HepG2 (cell line): ENCODE results near the gene TM9SF4. TPM values are rescaled to one million over a fixed set of nuclear protein-coding genes. Genes with fewer than 3 reads are reported as not detected.
A peak's percentile ranks its signal among the peaks of the same experiment; 100 is the strongest.

Experiments
- ATAC-seq: fragments of 200-7000 bp; cut with Tn5 transposase; 3 replicates; pipeline ENCODE4 v1.9.1; 2020; ENCODE audit warnings: mild to moderate bottlenecking, moderate library complexity
- BruUV-seq: library from RNA; stranded (reverse); fragments of 400-500 nt; replicated peaks from 2 replicates; lab custom pipeline; 2021; lab: Mats Ljungman, UMichigan
- CTCF ChIA-PET: fragments of 300-600 bp; formaldehyde crosslinking; extraction: SDS; loops from one replicate; lab custom pipeline; 2021; ENCODE audit warnings: low total read pairs, inconsistent platforms, low intra/inter-chr PET ratio; lab: Yijun Ruan, JAX
- POLR2A ChIA-PET: fragments of 350-600 bp; sonication (Branson Sonifier 250); formaldehyde crosslinking; loops from one replicate; lab custom pipeline; 2020; ENCODE audit warnings: antibody characterized with exemption, inconsistent platforms; lab: Yijun Ruan, JAX
- DNase-seq: peaks from one replicate; pipeline ENCODE4 v3.0.0-alpha.2; 2015; ENCODE audit warnings: low spot score
- FAIRE-seq: peaks from 3 replicates; lab custom pipeline; 2011; peaks lifted over from hg19 to GRCh38; lab: Jason Lieb, UNC
- H2AFZ ChIP-seq: one replicate; pipeline ENCODE4 v1.6.1; 2011; ENCODE audit warnings: low read length, inconsistent platforms
- H3K27ac ChIP-seq: fragments of 300-600 bp; 3 replicates; pipeline ENCODE4 v1.8.0; 2011; ENCODE audit warnings: mixed run types, mild to moderate bottlenecking, mixed read lengths, low read length, inconsistent platforms; ENCODE audit not compliant: insufficient read depth; ENCODE audit errors: extremely low read length
- H3K27me3 ChIP-seq, 2 experiments: fragments of 200-600 bp in 1 of 2; 2 replicates in 1 of 2; 3 replicates in 1 of 2; pipeline versions ENCODE4 v1.6.0 to v1.8.0; 2011; ENCODE audit warnings: low read length in 2 of 2, mild to moderate bottlenecking in 2 of 2, moderate library complexity in 2 of 2, inconsistent platforms in 1 of 2; ENCODE audit not compliant: insufficient read depth in 2 of 2, control insufficient read depth in 1 of 2
- H3K36me3 ChIP-seq, 2 experiments: fragments of 200-600 bp in 1 of 2; replicated peaks in 1 of 2; 2 replicates in 1 of 2; 3 replicates in 1 of 2; pipeline versions ENCODE4 v1.5.1 to v1.8.0; 2011; ENCODE audit warnings: low read length in 2 of 2, inconsistent platforms in 1 of 2; ENCODE audit not compliant: insufficient read depth in 2 of 2, control insufficient read depth in 1 of 2
- H3K4me1 ChIP-seq: 2 replicates; pipeline ENCODE4 v1.5.1; 2012; ENCODE audit warnings: low read length, inconsistent platforms; ENCODE audit not compliant: insufficient read depth
- H3K4me2 ChIP-seq: 2 replicates; pipeline ENCODE4 v1.6.0; 2011; ENCODE audit warnings: low read depth, low read length, inconsistent platforms
- H3K4me3 ChIP-seq, 3 experiments: fragments of 200-600 bp in 1 of 3; sonication (generic), shearing (Covaris generic) in 1 of 3; replicated peaks in 1 of 3; 2 replicates each; pipeline ENCODE4 v1.5.1; 2011 to 2016; ENCODE audit warnings: low read length in 3 of 3, inconsistent platforms in 2 of 3, low read depth in 2 of 3, mild to moderate bottlenecking in 2 of 3, control low read depth in 1 of 3, mixed read lengths in 1 of 3; ENCODE audit not compliant: insufficient read depth in 1 of 3
- H3K79me2 ChIP-seq: one replicate; pipeline ENCODE4 v1.6.1; 2011; ENCODE audit warnings: low read length, inconsistent platforms; ENCODE audit not compliant: insufficient read depth
- H3K9ac ChIP-seq: 2 replicates; pipeline ENCODE4 v1.6.0; 2011; ENCODE audit warnings: mild to moderate bottlenecking, low read depth, low read length, inconsistent platforms; ENCODE audit not compliant: insufficient read depth
- H3K9me3 ChIP-seq: 2 replicates; pipeline ENCODE4 v1.5.1; 2012; ENCODE audit warnings: mild to moderate bottlenecking, low read length
- H4K20me1 ChIP-seq: 2 replicates; pipeline ENCODE4 v1.6.0; 2011; ENCODE audit warnings: inconsistent platforms, mild to moderate bottlenecking, low read length, moderate library complexity; ENCODE audit not compliant: insufficient read depth
- KLF11 ChIP-seq: IDR thresholded peaks from 2 replicates; pipeline ENCODE4 v1.6.1; 2016; ENCODE audit warnings: missing compliant biosample characterization
- MIER3 ChIP-seq: IDR thresholded peaks from 2 replicates; pipeline ENCODE4 v1.6.1; 2016; ENCODE audit warnings: missing compliant biosample characterization, borderline replicate concordance
- NBN ChIP-seq: fragments of 450-650 bp; conservative IDR thresholded peaks from 2 replicates; pipeline ENCODE4 v1.6.1; 2017
- POLR2AphosphoS2 ChIP-seq: IDR thresholded peaks from 2 replicates; pipeline ENCODE4 v1.6.1; 2011; ENCODE audit warnings: low read depth, low read length, improper control_type of control experiment
- POLR2G ChIP-seq: fragments of 200-400 bp; formaldehyde crosslinking; IDR thresholded peaks from 2 replicates; pipeline ENCODE4 v1.6.1; 2018; ENCODE audit warnings: mild to moderate bottlenecking, low read depth, low read length, moderate library complexity
- RBM22 ChIP-seq: fragments of 200-400 bp; formaldehyde crosslinking; optimal IDR thresholded peaks from 2 replicates; pipeline ENCODE3; 2017; ENCODE audit warnings: mild to moderate bottlenecking, low read length, moderate library complexity
- TARDBP ChIP-seq: sonication (generic); formaldehyde crosslinking; IDR thresholded peaks from 2 replicates; pipeline ENCODE4 v1.8.0; 2022; ENCODE audit warnings: mild to moderate bottlenecking, missing genetic modification reagents
- ZKSCAN5 ChIP-seq: sonication (generic); formaldehyde crosslinking; IDR thresholded peaks from 2 replicates; pipeline ENCODE4 v1.5.1; 2020; ENCODE audit warnings: mild to moderate bottlenecking, missing genetic modification reagents
- ZMYM3 ChIP-seq: sonication (generic); formaldehyde crosslinking; IDR thresholded peaks from 2 replicates; pipeline ENCODE4 v1.5.1; 2020; ENCODE audit warnings: mild to moderate bottlenecking, missing genetic modification reagents
- ZNF282 ChIP-seq: fragments of 450-650 bp; IDR thresholded peaks from 2 replicates; pipeline ENCODE4 v1.6.1; 2018; ENCODE audit not compliant: partially characterized antibody
- ZNF543 ChIP-seq: sonication (generic); formaldehyde crosslinking; IDR thresholded peaks from 2 replicates; pipeline ENCODE4 v1.4.0; 2020; ENCODE audit warnings: mild to moderate bottlenecking, missing genetic modification reagents
- ZNF562 ChIP-seq: sonication (generic); formaldehyde crosslinking; IDR thresholded peaks from 2 replicates; pipeline ENCODE4 v1.8.0; 2022; ENCODE audit warnings: missing genetic modification reagents, borderline replicate concordance
- ZNF567 ChIP-seq: sonication (generic); formaldehyde crosslinking; IDR thresholded peaks from 2 replicates; pipeline ENCODE4 v1.8.1; 2023; ENCODE audit warnings: mild to moderate bottlenecking, missing genetic modification reagents, borderline replicate concordance
- ZNF629 ChIP-seq: sonication (generic); formaldehyde crosslinking; conservative IDR thresholded peaks from 2 replicates; pipeline ENCODE4 v1.5.0; 2020; ENCODE audit warnings: missing genetic modification reagents
- ZNF674 ChIP-seq: sonication (generic); formaldehyde crosslinking; IDR thresholded peaks from 2 replicates; pipeline ENCODE4 v1.5.0; 2020; ENCODE audit warnings: low read depth, mild to moderate bottlenecking, missing genetic modification reagents
- ZNF891 ChIP-seq: sonication (generic); formaldehyde crosslinking; IDR thresholded peaks from 2 replicates; pipeline ENCODE4 v1.5.0; 2020; ENCODE audit warnings: mild to moderate bottlenecking, missing genetic modification reagents
- WGBS: methylation state at CpG from one replicate; pipeline ENCODE4 v1.1.6; 2017; ENCODE audit warnings: low lambda C conversion rate; 5-methylcytosine and 5-hydroxymethylcytosine counted together
- in situ Hi-C: cut with HindIII; loops from 2 replicates; pipeline ENCODE4 v1.10.0; 2017; ENCODE audit warnings: low pct_unique_long_range_greater_than_20kb; ENCODE audit not compliant: extremely low pct_ligation_motif_present
- intact Hi-C: fragments of 100-400 bp; cut with micrococcal nuclease; formaldehyde crosslinking; loops from one replicate; pipeline ENCODE4 v1.10.0; 2022; ENCODE audit not compliant: unreplicated experiment
- polyA plus RNA-seq, 8 experiments: library from polyadenylated mRNA; depleted of rRNA in 3 of 8; stranded (reverse) in 7 of 8; unstranded in 1 of 8; fragments of >200 nt; fragmentation: Illumina TruSeq in 4 of 8; extraction: Trizol in 4 of 8; gene quantifications; 2 replicates each; pipeline versions ENCODE4 v1.2.1 to v1.2.3, GENCODE V29; 2011 to 2016; ENCODE audit warnings: low read depth in 4 of 8, missing spikeins in 1 of 8, mixed read lengths in 1 of 8; ENCODE audit not compliant: insufficient read depth in 1 of 8
- total RNA-seq, 5 experiments: library from RNA; depleted of rRNA; stranded (reverse); fragments of >200 nt; fragmentation: Illumina TruSeq; extraction: Trizol; gene quantifications; 2 replicates each; pipeline ENCODE4 v1.2.3, GENCODE V29; 2016; ENCODE audit warnings: low read depth in 1 of 5
- TF ChIP-seq, protein P1 (sequence below): sonication (generic); formaldehyde crosslinking; IDR thresholded peaks from 2 replicates; pipeline ENCODE4 v1.5.0; 2020; ENCODE audit warnings: missing genetic modification reagents, mild to moderate bottlenecking, borderline replicate concordance
- TF ChIP-seq, protein P2 (sequence below): IDR thresholded peaks from 2 replicates; pipeline ENCODE4 v1.4.0; 2020; ENCODE audit warnings: mild to moderate bottlenecking, missing genetic modification reagents
- TF ChIP-seq, protein P3 (sequence below): sonication (generic); formaldehyde crosslinking; conservative IDR thresholded peaks from 2 replicates; pipeline ENCODE4 v1.4.0; 2020; ENCODE audit warnings: missing genetic modification reagents

Gene TM9SF4
- total and polyA plus RNA-seq, 2 of the 13 experiments (the other 11 are each of a cell fraction or from before 2014, with no cell fraction given), result 53.5 to 171 TPM

DNA sequence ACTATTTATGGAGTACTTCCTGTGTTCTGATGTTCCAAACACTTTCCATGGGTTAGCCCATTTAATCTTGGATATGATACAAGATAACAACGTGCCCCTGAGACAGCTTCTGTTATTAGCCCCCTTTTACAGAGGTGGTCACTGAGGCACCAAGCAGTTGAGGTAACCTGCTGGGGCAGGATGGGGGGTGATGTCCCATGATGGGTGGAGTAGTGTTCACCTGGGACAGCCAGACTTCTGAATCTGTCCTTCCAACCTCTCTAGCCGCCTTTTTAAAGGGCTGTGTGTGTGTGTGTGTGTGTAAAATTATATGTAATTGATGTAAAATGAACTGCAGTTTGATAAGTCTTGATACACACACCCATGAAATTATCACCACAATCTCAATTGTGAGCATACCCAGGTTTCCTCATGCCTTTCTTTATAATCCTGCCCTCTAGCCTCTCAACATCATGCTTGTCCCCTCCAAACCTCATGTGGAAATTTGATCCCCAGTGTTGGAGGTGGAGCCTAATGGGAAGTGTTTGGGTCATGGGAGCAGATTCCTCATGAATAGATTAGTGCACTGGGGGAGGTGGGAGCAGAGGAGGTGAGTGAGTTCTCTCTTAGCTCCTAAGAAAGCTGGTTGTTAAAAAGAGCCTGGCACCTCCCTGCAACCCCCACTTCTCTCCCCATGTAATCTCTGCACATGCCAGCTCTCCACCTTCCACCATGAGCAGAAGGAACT, 58.8 kb downstream of the TM9SF4 start:
- Histone ChIP-seq H4K20me1 (no peaks in the 10 kb centered on the region), H3K79me2 (no peaks in the 10 kb centered on the region), H3K36me3 (peaks cover 26 to 34% of the 10 kb centered on the region in 2 experiments), H3K4me3 (no peak overlapping the region), H3K9ac (no peak overlapping the region), H3K4me1 (peaks cover 9% of the 10 kb centered on the region), H2AFZ (no peak overlapping the region), H3K9me3 (no peaks in the 10 kb centered on the region), H3K27me3 (no peaks in the 10 kb centered on the region), H3K4me2 (no peak overlapping the region), H3K27ac (no peak overlapping the region)
- BruUV-seq, result no TSS peak
- FAIRE-seq (peak; percentile 63), ATAC-seq (peak; percentile 38), DNase-seq (peak; percentile 49)
- ChIA-PET CTCF (no interaction called here), POLR2A (no interaction called here)
- 92% methylated on average over 2 of the region's 2 CpGs for WGBS
- in situ Hi-C loops, result no loop called here
- intact Hi-C loops, result no loop called here
- no peak for TF ChIP-seq ZNF562
- TF ChIP-seq ZMYM3, result 0 out of 2 replicates have a peak, but pooled peaks have one; percentile 12
- no peak for TF ChIP-seq NBN
- no peak for TF ChIP-seq ZNF282
- TF ChIP-seq RBM22, result no peak
- TF ChIP-seq ZNF543 (CRISPR knock-in tag), result no peak
- TF ChIP-seq POLR2G, result no peak
- TF ChIP-seq ZNF567 (CRISPR knock-in tag), result no peak
- no peak for TF ChIP-seq MIER3 (CRISPR knock-in tag)
- TF ChIP-seq, protein P1, sequence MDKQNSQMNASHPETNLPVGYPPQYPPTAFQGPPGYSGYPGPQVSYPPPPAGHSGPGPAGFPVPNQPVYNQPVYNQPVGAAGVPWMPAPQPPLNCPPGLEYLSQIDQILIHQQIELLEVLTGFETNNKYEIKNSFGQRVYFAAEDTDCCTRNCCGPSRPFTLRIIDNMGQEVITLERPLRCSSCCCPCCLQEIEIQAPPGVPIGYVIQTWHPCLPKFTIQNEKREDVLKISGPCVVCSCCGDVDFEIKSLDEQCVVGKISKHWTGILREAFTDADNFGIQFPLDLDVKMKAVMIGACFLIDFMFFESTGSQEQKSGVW (CRISPR knock-in tag), result no peak
- TF ChIP-seq ZNF629 (CRISPR knock-in tag), result peak; percentile 47; the same call in 1 of the 2 replicates
- TF ChIP-seq KLF11, result no peak
- TF ChIP-seq POLR2AphosphoS2, result 0 out of 2 replicates have a peak, but pooled peaks have one; percentile 29
- no peak for TF ChIP-seq ZNF674 (CRISPR knock-in tag)
- no peak for TF ChIP-seq ZNF891 (CRISPR knock-in tag)
- TF ChIP-seq, protein P2, sequence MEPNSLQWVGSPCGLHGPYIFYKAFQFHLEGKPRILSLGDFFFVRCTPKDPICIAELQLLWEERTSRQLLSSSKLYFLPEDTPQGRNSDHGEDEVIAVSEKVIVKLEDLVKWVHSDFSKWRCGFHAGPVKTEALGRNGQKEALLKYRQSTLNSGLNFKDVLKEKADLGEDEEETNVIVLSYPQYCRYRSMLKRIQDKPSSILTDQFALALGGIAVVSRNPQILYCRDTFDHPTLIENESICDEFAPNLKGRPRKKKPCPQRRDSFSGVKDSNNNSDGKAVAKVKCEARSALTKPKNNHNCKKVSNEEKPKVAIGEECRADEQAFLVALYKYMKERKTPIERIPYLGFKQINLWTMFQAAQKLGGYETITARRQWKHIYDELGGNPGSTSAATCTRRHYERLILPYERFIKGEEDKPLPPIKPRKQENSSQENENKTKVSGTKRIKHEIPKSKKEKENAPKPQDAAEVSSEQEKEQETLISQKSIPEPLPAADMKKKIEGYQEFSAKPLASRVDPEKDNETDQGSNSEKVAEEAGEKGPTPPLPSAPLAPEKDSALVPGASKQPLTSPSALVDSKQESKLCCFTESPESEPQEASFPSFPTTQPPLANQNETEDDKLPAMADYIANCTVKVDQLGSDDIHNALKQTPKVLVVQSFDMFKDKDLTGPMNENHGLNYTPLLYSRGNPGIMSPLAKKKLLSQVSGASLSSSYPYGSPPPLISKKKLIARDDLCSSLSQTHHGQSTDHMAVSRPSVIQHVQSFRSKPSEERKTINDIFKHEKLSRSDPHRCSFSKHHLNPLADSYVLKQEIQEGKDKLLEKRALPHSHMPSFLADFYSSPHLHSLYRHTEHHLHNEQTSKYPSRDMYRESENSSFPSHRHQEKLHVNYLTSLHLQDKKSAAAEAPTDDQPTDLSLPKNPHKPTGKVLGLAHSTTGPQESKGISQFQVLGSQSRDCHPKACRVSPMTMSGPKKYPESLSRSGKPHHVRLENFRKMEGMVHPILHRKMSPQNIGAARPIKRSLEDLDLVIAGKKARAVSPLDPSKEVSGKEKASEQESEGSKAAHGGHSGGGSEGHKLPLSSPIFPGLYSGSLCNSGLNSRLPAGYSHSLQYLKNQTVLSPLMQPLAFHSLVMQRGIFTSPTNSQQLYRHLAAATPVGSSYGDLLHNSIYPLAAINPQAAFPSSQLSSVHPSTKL (CRISPR knock-in tag), result 0 out of 2 replicates have a peak, but pooled peaks have one; percentile 5
- 0 out of 2 replicates have a peak, but pooled peaks have one; percentile 48 for TF ChIP-seq ZKSCAN5 (CRISPR knock-in tag)
- TF ChIP-seq TARDBP, result peak; percentile 47; the same call in 1 of the 2 replicates
- TF ChIP-seq, protein P3, sequence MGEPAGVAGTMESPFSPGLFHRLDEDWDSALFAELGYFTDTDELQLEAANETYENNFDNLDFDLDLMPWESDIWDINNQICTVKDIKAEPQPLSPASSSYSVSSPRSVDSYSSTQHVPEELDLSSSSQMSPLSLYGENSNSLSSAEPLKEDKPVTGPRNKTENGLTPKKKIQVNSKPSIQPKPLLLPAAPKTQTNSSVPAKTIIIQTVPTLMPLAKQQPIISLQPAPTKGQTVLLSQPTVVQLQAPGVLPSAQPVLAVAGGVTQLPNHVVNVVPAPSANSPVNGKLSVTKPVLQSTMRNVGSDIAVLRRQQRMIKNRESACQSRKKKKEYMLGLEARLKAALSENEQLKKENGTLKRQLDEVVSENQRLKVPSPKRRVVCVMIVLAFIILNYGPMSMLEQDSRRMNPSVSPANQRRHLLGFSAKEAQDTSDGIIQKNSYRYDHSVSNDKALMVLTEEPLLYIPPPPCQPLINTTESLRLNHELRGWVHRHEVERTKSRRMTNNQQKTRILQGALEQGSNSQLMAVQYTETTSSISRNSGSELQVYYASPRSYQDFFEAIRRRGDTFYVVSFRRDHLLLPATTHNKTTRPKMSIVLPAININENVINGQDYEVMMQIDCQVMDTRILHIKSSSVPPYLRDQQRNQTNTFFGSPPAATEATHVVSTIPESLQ (CRISPR knock-in tag), result no peak
